Keratinocyte (primary cell): ENCODE results near the gene NPY4R.
"Not testable (repeated sequence)": the region's sequence is repeated elsewhere in the genome, so short reads cannot be mapped to it uniquely, and the experiment has no call there.

Experiments used
- CTCF ChIP-seq, 3 experiments: IDR thresholded peaks in 1 of 3; conservative IDR thresholded peaks in 1 of 3; optimal IDR thresholded peaks in 1 of 3; 2 replicates in 2 of 3; 3 replicates in 1 of 3; pipeline versions ENCODE3 to v1.5.1; 2011; ENCODE audit warnings: low read length in 3 of 3, mild to moderate bottlenecking in 3 of 3, moderate library complexity in 2 of 3, control low read depth in 1 of 3, inconsistent platforms in 1 of 3; ENCODE audit not compliant: insufficient read depth in 2 of 3; ENCODE audit errors: extremely low read depth in 1 of 3
- EZH2 ChIP-seq: IDR thresholded peaks from one replicate; pipeline ENCODE4 v1.6.1; 2012; ENCODE audit warnings: inconsistent platforms, mild to moderate bottlenecking, low read length, moderate library complexity

GRCh38 chr10:46473758-46474157 is 8.0 kb upstream of the NPY4R start:
- not testable (repeated sequence) for TF ChIP-seq CTCF (optimal IDR thresholded peaks at IDR 0.05 in 1 of 3, IDR thresholded peaks at IDR 0.05 in 1 of 3, conservative IDR thresholded peaks at IDR 0.05 in 1 of 3; ENCODE audit: extremely low read depth in 1 of 3, insufficient read depth in 2 of 3, low read length in 3 of 3); EZH2
